Vagina (tissue), 2 donors: ENCODE data around the gene TCP11L2.

Experiments used
- CTCF ChIP-seq, 3 experiments: fragments of 450-650 bp in 2 of 3; fragments of 200-600 bp in 1 of 3; sonication (generic) in 1 of 3; IDR thresholded peaks; one replicate each; pipeline ENCODE4 v1.5.1; 2017 to 2019; ENCODE audit warnings: antibody characterized with exemption in 3 of 3, mild to moderate bottlenecking in 2 of 3, moderate library complexity in 2 of 3
- POLR2A ChIP-seq, 2 donors: fragments of 450-650 bp; IDR thresholded peaks; one replicate each; pipeline ENCODE4 v1.6.1; 2017; ENCODE audit warnings: antibody characterized with exemption in 2 of 2, mild to moderate bottlenecking in 2 of 2, moderate library complexity in 2 of 2
- POLR2AphosphoS5 ChIP-seq, 2 donors: sonication (generic); formaldehyde crosslinking; IDR thresholded peaks; one replicate each; pipeline ENCODE4 v1.9.0; 2017; ENCODE audit warnings: antibody characterized with exemption in 2 of 2, mild to moderate bottlenecking in 2 of 2, low read depth in 1 of 2; ENCODE audit not compliant: insufficient read depth in 1 of 2

DNA sequence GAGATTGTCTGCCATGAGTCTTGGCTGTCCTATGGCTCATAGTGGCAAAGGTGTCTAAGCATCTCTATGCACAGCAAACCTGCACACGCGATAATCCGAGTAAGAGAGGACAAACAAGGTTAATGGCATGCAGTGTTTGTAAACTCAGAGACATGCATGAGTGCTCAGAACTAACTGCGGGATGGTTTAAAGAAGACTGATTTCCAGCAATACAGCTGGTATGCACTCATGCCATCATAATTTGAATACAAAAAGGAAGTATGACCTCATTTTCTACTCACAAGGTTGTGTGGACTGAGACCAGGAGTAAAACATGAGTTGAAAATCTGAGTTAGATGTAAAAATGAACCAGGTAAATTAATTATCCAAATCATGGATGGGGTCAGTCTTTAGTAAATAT is 16.6 kb upstream of the TCP11L2 start:
- TF ChIP-seq CTCF (IDR thresholded peaks at IDR 0.05) (no peak), POLR2AphosphoS5 (IDR thresholded peaks at IDR 0.05; ENCODE audit: insufficient read depth in 1 of 2, low read depth in 1 of 2) (no peak), POLR2A (IDR thresholded peaks at IDR 0.05) (no peak)
